Upper lobe of right lung (tissue), 1 donor: ENCODE measurements around the gene RANBP17. TPM values are rescaled to one million over a fixed set of nuclear protein-coding genes. Genes with fewer than 3 reads are reported as not detected.
A peak's percentile ranks its signal among the peaks of the same experiment; 100 is the strongest.
"Not testable (repeated sequence)": the region's sequence is repeated elsewhere in the genome, so short reads cannot be mapped to it uniquely, and the experiment has no call there.

ENCODE experiments used
- ATAC-seq: fragments of 200-7000 bp; cut with Tn5 transposase; one replicate; pipeline ENCODE4 v1.9.1; 2020; ENCODE audit warnings: mild to moderate bottlenecking, moderate library complexity
- DNase-seq: peaks from one replicate; pipeline ENCODE4 v3.0.0-alpha.2; 2020
- H3K27ac ChIP-seq: fragments of 200-600 bp; one replicate; pipeline ENCODE4 v1.8.0; 2022
- H3K27me3 ChIP-seq: fragments of 200-600 bp; one replicate; pipeline ENCODE4 v1.8.0; 2022; ENCODE audit warnings: mild to moderate bottlenecking
- H3K36me3 ChIP-seq: fragments of 200-600 bp; one replicate; pipeline ENCODE4 v1.8.0; 2022
- H3K4me1 ChIP-seq: fragments of 200-600 bp; one replicate; pipeline ENCODE4 v1.8.0; 2022
- H3K4me3 ChIP-seq: fragments of 200-600 bp; one replicate; pipeline ENCODE4 v1.8.0; 2022; ENCODE audit warnings: mild to moderate bottlenecking
- H3K9me3 ChIP-seq: fragments of 200-600 bp; one replicate; pipeline ENCODE4 v1.8.0; 2022
- intact Hi-C: fragments of 100-400 bp; cut with DNase I; formaldehyde crosslinking; loops from one replicate; pipeline ENCODE4 v1.11.0; 2022
- total RNA-seq: library from RNA; stranded (reverse); fragmentation: NEBNext Ultra II Directional; extraction: Animal tissue kit (Norgen Biotek cat#: 25700); gene quantifications from one replicate; pipeline ENCODE4 v1.2.1, GENCODE V29; 2021
- TF ChIP-seq, protein P1 (sequence below): fragments of 200-600 bp; IDR thresholded peaks from one replicate; pipeline ENCODE4 v1.8.0; 2022; ENCODE audit warnings: antibody characterized with exemption
- donor health status: DM: no; HTN: yes; CAD: no; lungs with severe emphysema.

RANBP17 gene
- total RNA-seq, 1 donor from 2014 or later: 17.8 TPM

DNA sequence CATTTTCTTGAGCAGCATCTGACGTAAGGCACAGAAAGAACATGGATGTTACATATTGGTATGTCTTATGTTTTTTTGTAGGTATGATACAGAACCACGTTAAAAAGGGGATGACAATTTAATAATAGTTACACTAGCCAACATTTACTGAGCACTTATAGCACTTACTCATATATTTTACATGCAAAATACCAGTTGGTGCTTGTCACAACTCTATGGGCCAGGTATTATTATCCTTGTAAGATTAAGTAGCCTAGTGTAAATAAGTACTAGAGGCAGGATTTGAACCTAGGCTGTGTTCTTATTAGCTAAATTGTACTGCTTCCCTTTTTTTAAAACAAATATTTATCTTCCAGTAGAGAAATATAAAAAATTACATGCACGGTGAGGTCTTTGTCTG, 83.5 kb downstream of the RANBP17 start:
- H3K36me3 ChIP-seq: no peaks in the 10 kb centered on the region
- no peak for ATAC-seq
- TF ChIP-seq, protein P1, sequence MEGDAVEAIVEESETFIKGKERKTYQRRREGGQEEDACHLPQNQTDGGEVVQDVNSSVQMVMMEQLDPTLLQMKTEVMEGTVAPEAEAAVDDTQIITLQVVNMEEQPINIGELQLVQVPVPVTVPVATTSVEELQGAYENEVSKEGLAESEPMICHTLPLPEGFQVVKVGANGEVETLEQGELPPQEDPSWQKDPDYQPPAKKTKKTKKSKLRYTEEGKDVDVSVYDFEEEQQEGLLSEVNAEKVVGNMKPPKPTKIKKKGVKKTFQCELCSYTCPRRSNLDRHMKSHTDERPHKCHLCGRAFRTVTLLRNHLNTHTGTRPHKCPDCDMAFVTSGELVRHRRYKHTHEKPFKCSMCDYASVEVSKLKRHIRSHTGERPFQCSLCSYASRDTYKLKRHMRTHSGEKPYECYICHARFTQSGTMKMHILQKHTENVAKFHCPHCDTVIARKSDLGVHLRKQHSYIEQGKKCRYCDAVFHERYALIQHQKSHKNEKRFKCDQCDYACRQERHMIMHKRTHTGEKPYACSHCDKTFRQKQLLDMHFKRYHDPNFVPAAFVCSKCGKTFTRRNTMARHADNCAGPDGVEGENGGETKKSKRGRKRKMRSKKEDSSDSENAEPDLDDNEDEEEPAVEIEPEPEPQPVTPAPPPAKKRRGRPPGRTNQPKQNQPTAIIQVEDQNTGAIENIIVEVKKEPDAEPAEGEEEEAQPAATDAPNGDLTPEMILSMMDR: no peak
- no peak for DNase-seq
- H3K27me3 ChIP-seq: no peaks in the 10 kb centered on the region
- H3K4me1 ChIP-seq: no peaks in the 10 kb centered on the region
- H3K9me3 ChIP-seq: no peaks in the 10 kb centered on the region
- no peak overlapping the region for H3K4me3 ChIP-seq
- no peak overlapping the region for H3K27ac ChIP-seq
- intact Hi-C loops: no loop called here

DNA sequence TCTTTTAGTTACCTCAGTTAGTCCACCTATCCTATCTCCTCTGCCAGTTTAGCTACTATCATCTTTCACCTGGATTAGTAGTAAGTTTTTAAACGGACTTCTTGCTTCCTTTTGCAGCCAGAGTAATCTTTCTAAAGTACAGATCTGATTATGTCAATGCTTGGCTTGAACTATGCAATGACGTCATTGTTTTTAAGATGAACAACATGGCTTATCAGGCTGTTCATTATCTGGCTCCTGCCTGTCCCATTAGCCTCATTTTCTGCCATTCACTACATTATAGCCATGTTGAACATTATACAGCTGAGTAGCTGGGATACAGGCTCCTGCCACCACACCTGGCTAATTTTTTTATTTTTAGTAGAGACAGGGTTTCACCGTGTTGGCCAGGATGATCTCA, 98.7 kb downstream of the RANBP17 start:
- Histone ChIP-seq H3K36me3 (no peaks in the 10 kb centered on the region), H3K27me3 (no peaks in the 10 kb centered on the region), H3K27ac (no peak overlapping the region), H3K4me3 (no peak overlapping the region), H3K9me3 (no peaks in the 10 kb centered on the region), H3K4me1 (no peaks in the 10 kb centered on the region)
- TF ChIP-seq, protein P1: no peak
- DNase-seq (no peak), ATAC-seq (no peak)
- intact Hi-C loops: no loop called here

DNA sequence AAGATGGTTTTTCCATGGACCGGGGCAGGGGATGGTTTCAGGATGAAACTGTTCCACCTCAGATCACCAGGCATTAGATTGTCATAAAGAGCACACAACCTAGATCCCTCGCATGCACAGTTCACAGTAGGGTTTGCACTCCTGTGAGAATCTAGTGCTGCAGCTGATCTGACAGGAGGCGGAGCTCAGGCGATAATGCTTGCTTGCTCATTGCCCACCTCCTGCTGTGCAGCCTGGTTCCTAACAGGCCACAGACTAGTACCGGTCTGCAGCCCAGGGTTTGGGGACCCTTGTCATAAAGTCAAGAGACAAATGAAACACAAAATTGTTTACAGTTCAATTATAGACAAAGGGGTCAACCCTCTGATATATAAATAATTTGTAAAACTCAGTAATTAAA, 101.7 kb downstream of the RANBP17 start:
- H3K9me3 ChIP-seq: no peaks in the 10 kb centered on the region
- H3K4me3 ChIP-seq: no peak overlapping the region
- intact Hi-C loops: no loop called here
- H3K4me1 ChIP-seq: no peaks in the 10 kb centered on the region
- H3K27me3 ChIP-seq: no peaks in the 10 kb centered on the region
- no peaks in the 10 kb centered on the region for H3K36me3 ChIP-seq
- DNase-seq (no peak), ATAC-seq (no peak)
- TF ChIP-seq, protein P1: no peak
- H3K27ac ChIP-seq: no peak overlapping the region

DNA sequence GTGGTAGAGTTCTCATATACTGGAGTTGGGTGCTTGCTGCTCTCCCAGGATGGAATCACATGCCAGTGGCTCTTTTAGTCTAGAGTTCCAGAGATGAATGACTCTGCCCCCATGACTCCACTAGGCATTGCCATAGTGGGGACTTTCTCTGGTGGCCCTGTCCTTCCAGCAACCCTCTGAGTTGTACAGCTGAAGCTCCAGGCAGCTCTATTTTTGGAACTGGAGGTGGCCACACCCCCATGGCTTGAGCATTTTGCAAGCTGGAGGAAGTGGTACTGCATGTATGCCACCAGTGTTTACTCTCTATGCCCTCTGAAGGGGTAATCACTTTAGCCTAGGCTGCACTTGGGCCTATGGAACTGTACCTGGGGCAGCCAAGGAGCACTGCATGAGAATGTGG, 112.6 kb downstream of the RANBP17 start:
- Histone ChIP-seq H3K4me3 (no peak overlapping the region), H3K27ac (no peak overlapping the region), H3K27me3 (no peaks in the 10 kb centered on the region), H3K36me3 (no peaks in the 10 kb centered on the region), H3K9me3 (no peaks in the 10 kb centered on the region), H3K4me1 (no peaks in the 10 kb centered on the region)
- no peak for DNase-seq
- ATAC-seq: peak; percentile 32
- TF ChIP-seq, protein P1: no peak
- intact Hi-C loops: no loop called here

DNA sequence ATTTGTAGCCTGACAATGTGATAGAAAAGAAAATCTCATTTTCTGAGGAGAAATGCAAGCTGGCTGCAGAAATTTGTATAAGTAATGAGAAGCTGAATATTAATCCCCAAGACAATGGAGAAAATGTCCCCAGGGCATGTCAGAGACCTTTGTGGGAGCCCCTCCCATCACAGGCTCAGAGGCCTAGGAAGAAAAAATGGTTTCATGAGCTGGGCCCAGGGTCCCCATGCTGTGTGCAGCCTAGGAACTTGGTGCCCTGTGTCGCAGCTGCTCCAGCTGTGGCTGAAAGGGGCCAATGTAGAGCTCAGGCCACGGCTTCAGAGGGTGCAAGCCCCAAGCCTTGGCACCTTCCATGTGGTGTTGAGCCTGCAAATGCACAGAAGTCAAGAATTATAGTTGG, 118.4 kb downstream of the RANBP17 start:
- H3K27ac ChIP-seq, H3K4me1 ChIP-seq, H3K27me3 ChIP-seq, intact Hi-C loops, H3K4me3 ChIP-seq, H3K36me3 ChIP-seq, ATAC-seq, DNase-seq, H3K9me3 ChIP-seq: not testable (repeated sequence)

DNA sequence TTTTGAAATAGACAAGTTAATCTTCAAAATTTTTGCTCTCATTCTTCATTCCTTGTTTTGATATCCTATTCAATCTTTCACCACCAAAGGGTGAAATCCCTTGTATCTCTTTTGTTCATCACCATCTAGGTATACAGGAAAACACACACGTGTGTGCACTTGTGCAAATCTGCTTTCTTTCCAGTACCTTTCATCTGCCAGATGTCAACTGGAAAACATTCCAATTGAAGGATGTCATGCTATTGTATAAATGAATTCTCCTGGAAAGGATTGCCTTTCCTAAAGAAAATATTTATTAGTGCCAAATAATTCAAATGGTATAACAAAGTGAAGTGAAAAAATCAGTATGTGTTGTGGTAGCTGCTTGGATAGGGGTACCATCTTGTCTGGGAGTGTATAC, 123.7 kb downstream of the RANBP17 start:
- no peaks in the 10 kb centered on the region for H3K9me3 ChIP-seq
- TF ChIP-seq, protein P1: no peak
- H3K27ac ChIP-seq: no peak overlapping the region
- no peaks in the 10 kb centered on the region for H3K36me3 ChIP-seq
- ATAC-seq: no peak
- no peaks in the 10 kb centered on the region for H3K4me1 ChIP-seq
- H3K4me3 ChIP-seq: no peak overlapping the region
- no peak for DNase-seq
- intact Hi-C loops: no loop called here
- H3K27me3 ChIP-seq: no peaks in the 10 kb centered on the region
